Suprapubic skin (tissue), 4 donors: ENCODE measurements around the gene CYFIP1. TPM values are rescaled to one million over a fixed set of nuclear protein-coding genes. Genes with fewer than 3 reads are reported as not detected.

ENCODE experiments used
- DNase-seq, 2 donors: peaks; one replicate each; pipeline ENCODE4 v3.0.0-alpha.2; 2019; ENCODE audit warnings: low spot score in 2 of 2
- H3K27ac ChIP-seq: fragments of 200-600 bp; sonication (generic); one replicate; pipeline ENCODE4 v1.5.1; 2019
- H3K27me3 ChIP-seq: fragments of 200-600 bp; sonication (generic); one replicate; pipeline ENCODE4 v1.5.1; 2019
- H3K36me3 ChIP-seq: fragments of 200-600 bp; sonication (generic); one replicate; pipeline ENCODE4 v1.5.1; 2019
- H3K4me1 ChIP-seq: fragments of 200-600 bp; sonication (generic); one replicate; pipeline ENCODE4 v1.5.1; 2019
- H3K4me3 ChIP-seq: fragments of 200-600 bp; sonication (generic); one replicate; pipeline ENCODE4 v1.5.1; 2019; ENCODE audit warnings: mild to moderate bottlenecking
- H3K9me3 ChIP-seq: fragments of 200-600 bp; sonication (generic); one replicate; pipeline ENCODE4 v1.5.1; 2019
- CTCF ChIP-seq, 2 donors: fragments of 200-600 bp in 1 of 2; fragments of 450-650 bp in 1 of 2; sonication (generic) in 1 of 2; IDR thresholded peaks; one replicate each; pipeline ENCODE4 v1.5.1; 2016 to 2019; ENCODE audit warnings: antibody characterized with exemption in 2 of 2, mild to moderate bottlenecking in 1 of 2, moderate library complexity in 1 of 2
- EP300 ChIP-seq: sonication (generic); formaldehyde crosslinking; IDR thresholded peaks from one replicate; pipeline ENCODE4 v1.6.1; 2017; ENCODE audit warnings: antibody characterized with exemption
- POLR2A ChIP-seq, 2 donors: fragments of 450-650 bp; IDR thresholded peaks; one replicate each; pipeline ENCODE4 v1.6.1; 2017; ENCODE audit warnings: antibody characterized with exemption in 2 of 2, mild to moderate bottlenecking in 2 of 2, moderate library complexity in 2 of 2
- POLR2AphosphoS5 ChIP-seq, 3 donors: sonication (generic); formaldehyde crosslinking; IDR thresholded peaks; one replicate each; pipeline ENCODE4 v1.6.1; 2017; ENCODE audit warnings: antibody characterized with exemption in 3 of 3
- WGBS: methylation state at CpG from one replicate; pipeline ENCODE4 v1.1.5; 2018; 5-methylcytosine and 5-hydroxymethylcytosine counted together
- total RNA-seq, 4 donors: library from RNA; depleted of rRNA; stranded (reverse); fragments of >200 nt; gene quantifications; one replicate each; pipeline ENCODE4 v1.1.0, GENCODE V29; 2016

The CYFIP1 gene
- total RNA-seq, 4 donors from 2014 or later, result 77.5 to 106 (median 99.4) TPM

- DNase-seq, result no peak
- no peaks in the 10 kb centered on the region for H3K27me3 ChIP-seq
- no peak overlapping the region for H3K27ac ChIP-seq
- no peaks in the 10 kb centered on the region for H3K9me3 ChIP-seq
- H3K4me3 ChIP-seq, result no peak overlapping the region
- WGBS, result 86% methylated on average over 7 of the region's 7 CpGs
- peaks cover 79% of the 10 kb centered on the region for H3K36me3 ChIP-seq
- H3K4me1 ChIP-seq, result no peaks in the 10 kb centered on the region
- TF ChIP-seq CTCF (IDR thresholded peaks at IDR 0.05) (no peak), EP300 (no peak), POLR2AphosphoS5 (IDR thresholded peaks at IDR 0.05) (no peak), POLR2A (IDR thresholded peaks at IDR 0.05) (no peak)
These were observed 114.1 kb downstream of the CYFIP1 start for GRCh38 chr15:22866079-22866478.

GRCh38 chr15:22863356-22863755 is 116.8 kb downstream of the CYFIP1 start:
- 91% methylated on average over 3 of the region's 3 CpGs for WGBS
- no peak overlapping the region for H3K4me3 ChIP-seq

GRCh38 chr15:22861161-22861560 is 119.0 kb downstream of the CYFIP1 start:
- TF ChIP-seq CTCF (IDR thresholded peaks at IDR 0.05), result no peak
- no peak for TF ChIP-seq POLR2A (IDR thresholded peaks at IDR 0.05)
- no peak for TF ChIP-seq POLR2AphosphoS5 (IDR thresholded peaks at IDR 0.05)
- no peak for TF ChIP-seq EP300
- peaks cover 72% of the 10 kb centered on the region for H3K36me3 ChIP-seq
- no peaks in the 10 kb centered on the region for H3K4me1 ChIP-seq
- 75% methylated on average over 2 of the region's 2 CpGs for WGBS
- no peak overlapping the region for H3K4me3 ChIP-seq
- H3K27ac ChIP-seq, result no peak overlapping the region
- H3K27me3 ChIP-seq, result no peaks in the 10 kb centered on the region
- no peak for DNase-seq
- no peaks in the 10 kb centered on the region for H3K9me3 ChIP-seq

More at GRCh38 chr15:22863356-22863755, 116.8 kb downstream of the CYFIP1 start:
- H3K27me3 ChIP-seq, result no peaks in the 10 kb centered on the region
- H3K36me3 ChIP-seq, result peaks cover 74% of the 10 kb centered on the region
- no peaks in the 10 kb centered on the region for H3K4me1 ChIP-seq
- H3K27ac ChIP-seq, result no peak overlapping the region
- TF ChIP-seq EP300, result no peak
- TF ChIP-seq CTCF (IDR thresholded peaks at IDR 0.05), result no peak
- TF ChIP-seq POLR2A (IDR thresholded peaks at IDR 0.05), result no peak
- no peak for TF ChIP-seq POLR2AphosphoS5 (IDR thresholded peaks at IDR 0.05)
- no peaks in the 10 kb centered on the region for H3K9me3 ChIP-seq
- DNase-seq, result no peak

GRCh38 chr15:22856659-22857058 is 123.5 kb downstream of the CYFIP1 start:
- Histone ChIP-seq H3K27me3 (no peaks in the 10 kb centered on the region), H3K4me1 (no peaks in the 10 kb centered on the region), H3K9me3 (no peaks in the 10 kb centered on the region), H3K4me3 (no peak overlapping the region), H3K36me3 (peaks cover 86% of the 10 kb centered on the region), H3K27ac (no peak overlapping the region)
- no peak for DNase-seq
- 65% methylated on average over 1 of the region's 1 CpG for WGBS
- TF ChIP-seq POLR2AphosphoS5 (IDR thresholded peaks at IDR 0.05), result no peak
- TF ChIP-seq POLR2A (IDR thresholded peaks at IDR 0.05), result no peak
- TF ChIP-seq EP300, result no peak
- no peak for TF ChIP-seq CTCF (IDR thresholded peaks at IDR 0.05)

GRCh38 chr15:22855791-22856190 is 124.4 kb downstream of the CYFIP1 start:
- no peaks in the 10 kb centered on the region for H3K4me1 ChIP-seq
- no peak for DNase-seq
- no peak overlapping the region for H3K4me3 ChIP-seq
- TF ChIP-seq POLR2A (IDR thresholded peaks at IDR 0.05), result no peak
- no peak for TF ChIP-seq POLR2AphosphoS5 (IDR thresholded peaks at IDR 0.05)
- TF ChIP-seq EP300, result no peak
- TF ChIP-seq CTCF (IDR thresholded peaks at IDR 0.05), result no peak
- WGBS, result 78% methylated on average over 4 of the region's 4 CpGs
- H3K9me3 ChIP-seq, result no peaks in the 10 kb centered on the region
- no peak overlapping the region for H3K27ac ChIP-seq
- H3K27me3 ChIP-seq, result no peaks in the 10 kb centered on the region
- peaks cover 82% of the 10 kb centered on the region for H3K36me3 ChIP-seq
